H1 (cell line): Measurements from ENCODE around the gene PKP3. TPM values are rescaled to one million over a fixed set of nuclear protein-coding genes. Genes with fewer than 3 reads are reported as not detected.
A peak's percentile ranks its signal among the peaks of the same experiment; 100 is the strongest.

ENCODE experiments used
- CTCF ChIA-PET: fragments of 300-600 bp; sonication (Branson Sonifier 250); formaldehyde crosslinking; loops from one replicate; lab custom pipeline; 2021; ENCODE audit not compliant: partially characterized antibody; lab: Charles Lee
- POLR2A ChIA-PET: fragments of 300-600 bp; sonication (Branson Sonifier 250); formaldehyde crosslinking; loops from one replicate; lab custom pipeline; 2021; ENCODE audit warnings: inconsistent platforms; ENCODE audit not compliant: partially characterized antibody; lab: Charles Lee
- DNase-seq, 2 experiments: peaks; one replicate each; pipeline versions ENCODE4 v3.0.0 to v3.0.0-alpha.2; 2010 to 2022; ENCODE audit warnings: low spot score in 2 of 2, low read depth in 1 of 2, mixed read lengths in 1 of 2
- FAIRE-seq: peaks from 2 replicates; lab custom pipeline; 2011; peaks lifted over from hg19 to GRCh38; lab: Jason Lieb, UNC
- H2AFZ ChIP-seq: 2 replicates; pipeline ENCODE4 v1.8.1; 2012; ENCODE audit warnings: low read length, inconsistent platforms
- H2AK5ac ChIP-seq: 2 replicates; pipeline ENCODE4 v1.6.1; 2013; ENCODE audit warnings: low read depth, low read length
- H2BK120ac ChIP-seq: replicated peaks from 2 replicates; pipeline ENCODE3; 2013; ENCODE audit warnings: low read depth, low read length, inconsistent platforms
- H2BK12ac ChIP-seq: 2 replicates; pipeline ENCODE4 v1.6.1; 2013; ENCODE audit warnings: low read depth, low read length
- H2BK15ac ChIP-seq: 2 replicates; pipeline ENCODE4 v1.6.1; 2013; ENCODE audit warnings: low read length
- H2BK20ac ChIP-seq: 2 replicates; pipeline ENCODE4 v1.6.1; 2013; ENCODE audit warnings: low read length
- H2BK5ac ChIP-seq: 2 replicates; pipeline ENCODE4 v1.6.1; 2013; ENCODE audit warnings: low read depth, low read length
- H3K14ac ChIP-seq: 2 replicates; pipeline ENCODE4 v1.6.1; 2013; ENCODE audit warnings: inconsistent platforms; ENCODE audit not compliant: insufficient read length
- H3K18ac ChIP-seq: 2 replicates; pipeline ENCODE4 v1.6.1; 2013; ENCODE audit warnings: low read length; ENCODE audit errors: extremely low read depth
- H3K23ac ChIP-seq: 2 replicates; pipeline ENCODE4 v1.6.1; 2013; ENCODE audit warnings: inconsistent platforms; ENCODE audit not compliant: insufficient read length
- H3K23me2 ChIP-seq: 2 replicates; pipeline ENCODE4 v1.6.1; 2013; ENCODE audit warnings: low read depth, low read length
- H3K27ac ChIP-seq: 2 replicates; pipeline ENCODE4 v1.6.1; 2011; ENCODE audit warnings: low read depth, low read length, inconsistent platforms
- H3K27me3 ChIP-seq, 4 experiments: replicated peaks in 1 of 4; 1 replicate in 1 of 4; 2 replicates in 3 of 4; pipeline versions ENCODE4 v1.6.1 to v1.8.1; 2011 to 2013; ENCODE audit warnings: low read length in 3 of 4, mild to moderate bottlenecking in 3 of 4, inconsistent platforms in 2 of 4, mixed read lengths in 2 of 4, moderate library complexity in 1 of 4; ENCODE audit not compliant: control insufficient read depth in 3 of 4, insufficient read depth in 3 of 4; ENCODE audit errors: extremely low read depth in 1 of 4
- H3K36me3 ChIP-seq, 4 experiments: 2 replicates each; pipeline versions ENCODE4 v1.6.1 to v1.8.1; 2011 to 2013; ENCODE audit warnings: mild to moderate bottlenecking in 4 of 4, low read length in 3 of 4, moderate library complexity in 2 of 4, control low read depth in 1 of 4, inconsistent platforms in 1 of 4; ENCODE audit not compliant: insufficient read depth in 4 of 4, control insufficient read depth in 2 of 4
- H3K4ac ChIP-seq: replicated peaks from 2 replicates; pipeline ENCODE3; 2013; ENCODE audit warnings: low read length, low read depth, mixed read lengths, inconsistent platforms; ENCODE audit not compliant: insufficient read length
- H3K4me1 ChIP-seq, 4 experiments: replicated peaks in 1 of 4; 1 replicate in 1 of 4; 2 replicates in 3 of 4; pipeline versions ENCODE4 v1.6.1 to v1.8.1; 2011 to 2013; ENCODE audit warnings: low read length in 3 of 4, inconsistent platforms in 2 of 4, mixed read lengths in 1 of 4; ENCODE audit not compliant: insufficient read depth in 4 of 4, control insufficient read depth in 3 of 4
- H3K4me2 ChIP-seq, 2 experiments: 2 replicates each; pipeline versions ENCODE4 v1.6.1 to v1.8.1; 2011 to 2013; ENCODE audit warnings: low read depth in 2 of 2, low read length in 2 of 2, control low read depth in 1 of 2, inconsistent platforms in 1 of 2, mild to moderate bottlenecking in 1 of 2; ENCODE audit not compliant: insufficient read depth in 1 of 2
- H3K4me3 ChIP-seq, 4 experiments: fragments of 200-600, 300-600 bp in 1 of 4; sonication (generic), shearing (Covaris generic), sonication (Bioruptor Twin) in 1 of 4; 2 replicates each; pipeline versions ENCODE4 v1.5.1 to v1.8.1; 2011 to 2016; ENCODE audit warnings: low read length in 4 of 4, low read depth in 3 of 4, control low read depth in 2 of 4, inconsistent platforms in 2 of 4, mild to moderate bottlenecking in 2 of 4, mixed read lengths in 1 of 4, moderate library complexity in 1 of 4; ENCODE audit not compliant: insufficient read depth in 2 of 4; ENCODE audit errors: extremely low read depth in 1 of 4
- H3K56ac ChIP-seq: replicated peaks from 2 replicates; pipeline ENCODE3; 2013; ENCODE audit warnings: low read depth, mild to moderate bottlenecking, mixed read lengths, low read length, inconsistent platforms; ENCODE audit not compliant: insufficient read length
- H3K79me1 ChIP-seq: 2 replicates; pipeline ENCODE4 v1.6.1; 2013; ENCODE audit warnings: low read depth, low read length, control low read depth
- H3K79me2 ChIP-seq, 2 experiments: 2 replicates each; pipeline versions ENCODE4 v1.6.1 to v1.8.1; 2012 to 2013; ENCODE audit warnings: low read length in 2 of 2, mild to moderate bottlenecking in 2 of 2, inconsistent platforms in 1 of 2; ENCODE audit not compliant: insufficient read depth in 2 of 2, control insufficient read depth in 1 of 2
- H3K9ac ChIP-seq, 4 experiments: replicated peaks in 1 of 4; 1 replicate in 1 of 4; 2 replicates in 3 of 4; pipeline versions ENCODE4 v1.6.1 to v1.8.1; 2011 to 2013; ENCODE audit warnings: low read depth in 3 of 4, low read length in 3 of 4, control low read depth in 2 of 4, mild to moderate bottlenecking in 2 of 4, moderate library complexity in 2 of 4, inconsistent platforms in 1 of 4; ENCODE audit errors: extremely low read depth in 1 of 4
- H3K9me3 ChIP-seq, 2 experiments: 2 replicates each; pipeline versions ENCODE4 v1.6.1 to v1.8.1; 2012 to 2013; ENCODE audit warnings: mild to moderate bottlenecking in 2 of 2, moderate library complexity in 2 of 2, control low read depth in 1 of 2, inconsistent platforms in 1 of 2, low read depth in 1 of 2, low read length in 1 of 2, mixed read lengths in 1 of 2; ENCODE audit not compliant: insufficient read depth in 2 of 2
- H4K20me1 ChIP-seq, 2 experiments: replicated peaks in 1 of 2; 2 replicates each; pipeline versions ENCODE3 to v1.8.1; 2011 to 2013; ENCODE audit warnings: inconsistent platforms in 2 of 2, low read length in 2 of 2, mild to moderate bottlenecking in 1 of 2; ENCODE audit not compliant: insufficient read depth in 2 of 2, control insufficient read depth in 1 of 2
- H4K5ac ChIP-seq: 2 replicates; pipeline ENCODE4 v1.6.1; 2013; ENCODE audit warnings: low read length, low read depth, mixed read lengths, inconsistent platforms; ENCODE audit not compliant: insufficient read length
- H4K8ac ChIP-seq: 2 replicates; pipeline ENCODE4 v1.8.0; 2013; ENCODE audit warnings: mild to moderate bottlenecking, moderate library complexity, low read length, inconsistent platforms; ENCODE audit not compliant: insufficient read depth; ENCODE audit errors: extremely low read depth
- H4K91ac ChIP-seq: replicated peaks from 2 replicates; pipeline ENCODE3; 2013; ENCODE audit warnings: low read length, mixed read lengths, inconsistent platforms; ENCODE audit not compliant: insufficient read length
- CBX5 ChIP-seq: fragments of 300-800, 300-1000 bp; sonication (generic); IDR thresholded peaks from 2 replicates; pipeline ENCODE4 v1.7.1; 2016; ENCODE audit warnings: antibody characterized with exemption, low read length, low read depth
- CHD1 ChIP-seq: IDR thresholded peaks from 2 replicates; pipeline ENCODE4 v1.6.1; 2012; ENCODE audit warnings: low read depth, low read length, improper control_type of control experiment
- JUN ChIP-seq: IDR thresholded peaks from 2 replicates; pipeline ENCODE4 v1.6.1; 2011; ENCODE audit warnings: low read depth, mild to moderate bottlenecking, improper control_type of control experiment, low read length
- JUND ChIP-seq: IDR thresholded peaks from 2 replicates; pipeline ENCODE4 v1.6.1; 2011; ENCODE audit warnings: mild to moderate bottlenecking, improper control_type of control experiment, low read length
- POLR2A ChIP-seq, 2 experiments: IDR thresholded peaks; 1 replicate in 1 of 2; 2 replicates in 1 of 2; pipeline ENCODE4 v1.6.1; 2011; ENCODE audit warnings: low read depth in 2 of 2, low read length in 2 of 2, mild to moderate bottlenecking in 2 of 2; ENCODE audit errors: control extremely low read depth in 1 of 2
- POU5F1 ChIP-seq: IDR thresholded peaks from 2 replicates; pipeline ENCODE4 v1.6.1; 2011; ENCODE audit warnings: low read depth, mild to moderate bottlenecking, low read length, moderate library complexity
- RFX5 ChIP-seq: IDR thresholded peaks from 2 replicates; pipeline ENCODE4 v1.6.1; 2011; ENCODE audit warnings: low read depth, low read length, improper control_type of control experiment, borderline replicate concordance
- RXRA ChIP-seq: IDR thresholded peaks from 2 replicates; pipeline ENCODE4 v1.6.1; 2011; ENCODE audit warnings: low read depth, mild to moderate bottlenecking, low read length, moderate library complexity; ENCODE audit not compliant: insufficient read depth
- SAP30 ChIP-seq: fragments of 300-600 bp; sonication (generic); IDR thresholded peaks from 2 replicates; pipeline ENCODE4 v1.7.1; 2012; ENCODE audit warnings: low read length, moderate library complexity, mild to moderate bottlenecking, inconsistent platforms; ENCODE audit not compliant: insufficient read depth, insufficient replicate concordance
- SIRT6 ChIP-seq: IDR thresholded peaks from one replicate; pipeline ENCODE4 v1.7.1; 2012; ENCODE audit warnings: low read length, inconsistent platforms
- TBP ChIP-seq: IDR thresholded peaks from 2 replicates; pipeline ENCODE4 v1.6.1; 2011; ENCODE audit warnings: low read depth, low read length, improper control_type of control experiment
- TCF12 ChIP-seq: IDR thresholded peaks from 2 replicates; pipeline ENCODE4 v1.6.1; 2011; ENCODE audit warnings: low read depth, mild to moderate bottlenecking, low read length
- WGBS, 2 experiments: shearing (Covaris generic) in 1 of 2; methylation state at CpG; one replicate each; pipeline versions ENCODE4 v1.1.6 to v1.1.7; 2013 to 2015; ENCODE audit warnings: low lambda C conversion rate in 2 of 2, mixed read lengths in 2 of 2, inconsistent platforms in 1 of 2, low coverage in 1 of 2, missing lambda C conversion rate in 1 of 2; ENCODE audit not compliant: insufficient replicate concordance in 2 of 2, insufficient coverage in 1 of 2, insufficient read length in 1 of 2; ENCODE audit errors: extremely low coverage in 1 of 2, missing lambda C conversion rate in 1 of 2; 5-methylcytosine and 5-hydroxymethylcytosine counted together
- polyA plus RNA-seq, 7 experiments: library from polyadenylated mRNA; depleted of rRNA in 3 of 7; stranded (reverse) in 5 of 7; unstranded in 2 of 7; fragments of >200 nt in 5 of 7; fragments of 200-250 nt in 2 of 7; gene quantifications; 1 replicate in 5 of 7; 2 replicates in 1 of 7; 4 replicates in 1 of 7; pipeline versions ENCODE4 v1.2.1 to v1.2.3, GENCODE V29; 2011 to 2013; ENCODE audit warnings: missing spikeins in 2 of 7, mixed read lengths in 2 of 7
- total RNA-seq: library from RNA; stranded (reverse); fragmentation: NEBNext Ultra II Directional; extraction: Animal tissue kit (Norgen Biotek cat#: 25700); gene quantifications from 2 replicates; pipeline ENCODE4 v1.2.1, GENCODE V29; 2021
- TF ChIP-seq, protein P1 (sequence below): IDR thresholded peaks from 2 replicates; pipeline ENCODE4 v1.6.1; 2011; ENCODE audit warnings: low read depth, mild to moderate bottlenecking, low read length; ENCODE audit not compliant: insufficient read depth

Gene PKP3
- total and polyA plus RNA-seq, 2 of the 8 experiments (the other 6 are each of a cell fraction or from before 2014, with no cell fraction given) = 16.7 to 28.7 TPM

DNA sequence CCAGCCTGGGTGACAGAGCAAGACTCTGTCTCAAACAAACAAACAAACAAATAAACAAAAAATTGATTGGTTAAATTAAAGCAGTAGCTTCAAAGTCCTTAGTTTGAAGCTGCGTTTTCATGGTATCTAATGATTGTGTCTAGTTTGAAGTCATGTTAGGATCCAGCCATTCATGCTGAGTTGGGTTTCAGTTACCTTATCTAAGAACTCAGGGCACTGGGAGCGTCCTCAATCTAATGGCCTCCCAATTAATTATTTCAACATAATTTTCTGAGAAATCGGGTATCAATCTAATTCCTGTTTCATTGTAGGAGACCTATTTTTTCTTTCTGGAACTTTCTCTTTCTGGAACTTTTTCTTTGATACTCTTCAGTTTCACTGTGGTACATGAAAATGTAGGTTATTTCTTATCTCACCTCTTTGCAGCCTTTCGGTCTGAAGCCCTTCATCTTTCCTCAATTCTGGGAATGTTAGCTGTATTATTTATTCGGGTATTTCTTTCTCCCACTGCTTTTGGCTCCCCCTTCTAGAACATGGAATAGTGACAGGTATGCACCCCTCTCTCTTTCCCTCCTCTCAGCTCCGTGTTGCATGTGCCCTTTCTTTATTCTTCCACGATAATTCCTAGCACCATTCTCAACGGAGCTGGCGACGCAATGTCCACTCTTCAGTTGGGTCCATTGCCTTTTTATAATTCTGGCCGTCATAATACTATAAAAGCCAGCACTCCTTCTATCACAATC is 49.0 kb upstream of the PKP3 start:
- no peak overlapping the region for H3K4ac ChIP-seq
- no peak overlapping the region for H4K5ac ChIP-seq
- H4K20me1 ChIP-seq = no peaks in the 10 kb centered on the region
- ChIA-PET CTCF (interaction anchor here (0.8 to 1.9 kb wide), 6 partner anchors 10 to 39 kb away, joined by 3 to 8 read pairs (median 5); no protein-coding TSS in a partner anchor), POLR2A (interaction anchor here (1.4 to 1.6 kb wide), 3 partner anchors 10 to 13 kb away, joined by 3 to 6 read pairs (median 4); no protein-coding TSS in a partner anchor)
- H2BK20ac ChIP-seq = 0 out of 2 replicates have a peak overlapping the region, but pooled peaks have one; percentile 9
- H3K18ac ChIP-seq = no peak overlapping the region
- no peak overlapping the region for H2BK15ac ChIP-seq
- no peak overlapping the region for H4K91ac ChIP-seq
- H2AFZ ChIP-seq = no peak overlapping the region
- H3K4me3 ChIP-seq = no peak overlapping the region
- H4K8ac ChIP-seq = no peak overlapping the region
- H3K4me2 ChIP-seq = no peak overlapping the region
- FAIRE-seq = no peak
- peak overlapping the region; percentile 86 for H2AK5ac ChIP-seq
- no peaks in the 10 kb centered on the region for H3K9me3 ChIP-seq
- no peak overlapping the region for H2BK120ac ChIP-seq
- H3K23ac ChIP-seq = no peak overlapping the region
- peaks cover 0 to 12% (median 9%) of the 10 kb centered on the region in 4 experiments; a peak in 4 of 7 replicates for H3K4me1 ChIP-seq
- no peak overlapping the region for H3K27ac ChIP-seq
- H3K79me1 ChIP-seq = no peaks in the 10 kb centered on the region
- H3K36me3 ChIP-seq = no peaks in the 10 kb centered on the region
- no peak overlapping the region for H2BK12ac ChIP-seq
- no peak overlapping the region for H3K56ac ChIP-seq
- DNase-seq = no peak
- H3K9ac ChIP-seq = no peak overlapping the region
- H3K79me2 ChIP-seq = no peaks in the 10 kb centered on the region
- H3K27me3 ChIP-seq = no peaks in the 10 kb centered on the region
- peaks cover 8% of the 10 kb centered on the region; the same call in 1 of the 2 replicates for H3K23me2 ChIP-seq
- H2BK5ac ChIP-seq = no peak overlapping the region
- 91% methylated on average over 11 of the region's 11 CpGs; no CpG with 5 or more reads in 1 of the 2 experiments for WGBS, 2 experiments
- H3K14ac ChIP-seq = no peak overlapping the region
- TF ChIP-seq SAP30 (no peak), JUND (no peak), CHD1 (no peak), CBX5 (no peak), RXRA (no peak), POLR2A (IDR thresholded peaks at IDR 0.05; ENCODE audit: control extremely low read depth in 1 of 2, low read depth in 2 of 2, low read length in 2 of 2) (no peak), RFX5 (no peak), POU5F1 (no peak), TBP (no peak), JUN (no peak), TCF12 (no peak), SIRT6 (no peak)
- TF ChIP-seq, protein P1, sequence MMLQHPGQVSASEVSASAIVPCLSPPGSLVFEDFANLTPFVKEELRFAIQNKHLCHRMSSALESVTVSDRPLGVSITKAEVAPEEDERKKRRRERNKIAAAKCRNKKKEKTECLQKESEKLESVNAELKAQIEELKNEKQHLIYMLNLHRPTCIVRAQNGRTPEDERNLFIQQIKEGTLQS = no peak
